WTC11 (cell line): Measurements from ENCODE around the gene HS1BP3. TPM values are rescaled to one million over a fixed set of nuclear protein-coding genes. Genes with fewer than 3 reads are reported as not detected.

ENCODE experiments used
- ATAC-seq: fragments of 200-7000 bp; cut with Tn5 transposase; 2 replicates; pipeline ENCODE4 v1.10.0; 2021; ENCODE audit warnings: mild to moderate bottlenecking, moderate library complexity
- CTCF ChIA-PET: fragments of 300-600 bp; sonication (Branson Sonifier 250); formaldehyde crosslinking; loops from one replicate; lab custom pipeline; 2021; ENCODE audit warnings: antibody characterized with exemption; lab: Charles Lee
- POLR2A ChIA-PET: fragments of 350-600 bp; sonication (Branson Sonifier 250); formaldehyde crosslinking; loops from one replicate; lab custom pipeline; 2021; ENCODE audit warnings: antibody characterized with exemption; lab: Charles Lee
- DNase-seq: peaks from one replicate; pipeline ENCODE4 v3.0.0; 2021; ENCODE audit warnings: low spot score
- H3K27ac Mint-ChIP-seq: 2 replicates; pipeline ENCODE4 v1.8.0; 2021; ENCODE audit warnings: mixed read lengths
- H3K27me3 Mint-ChIP-seq: 2 replicates; pipeline ENCODE4 v1.8.0; 2021; ENCODE audit warnings: low read depth, mild to moderate bottlenecking, moderate library complexity, mixed read lengths
- H3K36me3 Mint-ChIP-seq: 2 replicates; pipeline ENCODE4 v1.8.0; 2021; ENCODE audit warnings: mixed read lengths
- H3K4me1 Mint-ChIP-seq: 2 replicates; pipeline ENCODE4 v1.8.0; 2022; ENCODE audit warnings: mixed read lengths
- H3K4me3 Mint-ChIP-seq: 2 replicates; pipeline ENCODE4 v1.8.0; 2021; ENCODE audit warnings: mild to moderate bottlenecking, moderate library complexity, mixed read lengths
- H3K9me3 Mint-ChIP-seq: 2 replicates; pipeline ENCODE4 v1.8.0; 2021; ENCODE audit warnings: mixed read lengths
- EMX1 ChIP-seq: fragments of 250-450 bp; sonication (Bioruptor Pico); IDR thresholded peaks from 2 replicates; pipeline ENCODE4 v1.8.0; 2021; ENCODE audit warnings: mild to moderate bottlenecking
- ESRRA ChIP-seq: sonication (generic); formaldehyde crosslinking; IDR thresholded peaks from 2 replicates; pipeline ENCODE4 v1.8.1; 2022; ENCODE audit warnings: mild to moderate bottlenecking, missing genetic modification reagents, borderline replicate concordance
- ETV6 ChIP-seq: sonication (generic); formaldehyde crosslinking; IDR thresholded peaks from 2 replicates; pipeline ENCODE4 v1.8.1; 2022; ENCODE audit warnings: mild to moderate bottlenecking, missing genetic modification reagents
- GRHL2 ChIP-seq: fragments of 250-450 bp; sonication (Bioruptor Pico); IDR thresholded peaks from 2 replicates; pipeline ENCODE4 v1.8.0; 2022; ENCODE audit warnings: mild to moderate bottlenecking, moderate library complexity; ENCODE audit not compliant: insufficient replicate concordance, severe bottlenecking
- GTF2I ChIP-seq: fragments of 250-450 bp; sonication (Bioruptor Pico); conservative IDR thresholded peaks from 2 replicates; pipeline ENCODE4 v1.4.0; 2021; ENCODE audit warnings: mild to moderate bottlenecking
- HMGA2 ChIP-seq: fragments of 250-450 bp; sonication (Bioruptor Pico); IDR thresholded peaks from 2 replicates; pipeline ENCODE4 v1.4.0; 2021; ENCODE audit warnings: mild to moderate bottlenecking, moderate library complexity
- MYBL2 ChIP-seq: sonication (generic); formaldehyde crosslinking; IDR thresholded peaks from 2 replicates; pipeline ENCODE4 v1.8.1; 2023; ENCODE audit warnings: mild to moderate bottlenecking, moderate library complexity, missing genetic modification reagents
- NFE2L1 ChIP-seq: sonication (generic); formaldehyde crosslinking; IDR thresholded peaks from 2 replicates; pipeline ENCODE4 v1.8.1; 2023; ENCODE audit warnings: missing genetic modification reagents
- NR2C2 ChIP-seq: sonication (generic); formaldehyde crosslinking; IDR thresholded peaks from 2 replicates; pipeline ENCODE4 v1.8.0; 2022; ENCODE audit warnings: mild to moderate bottlenecking, missing genetic modification reagents
- RELA ChIP-seq: sonication (generic); formaldehyde crosslinking; IDR thresholded peaks from 2 replicates; pipeline ENCODE4 v1.8.1; 2022; ENCODE audit warnings: missing genetic modification reagents, mild to moderate bottlenecking, borderline replicate concordance
- RORB ChIP-seq: fragments of 250-450 bp; sonication (Bioruptor Pico); IDR thresholded peaks from 2 replicates; pipeline ENCODE4 v1.9.0; 2021; ENCODE audit warnings: mild to moderate bottlenecking
- SOX15 ChIP-seq: fragments of 250-450 bp; sonication (Bioruptor Pico); IDR thresholded peaks from 2 replicates; pipeline ENCODE4 v1.9.0; 2021; ENCODE audit warnings: mild to moderate bottlenecking
- ZNF263 ChIP-seq: sonication (generic); formaldehyde crosslinking; IDR thresholded peaks from 2 replicates; pipeline ENCODE4 v1.8.1; 2022; ENCODE audit warnings: low read depth, mild to moderate bottlenecking, moderate library complexity, missing genetic modification reagents
- ZNF317 ChIP-seq: sonication (generic); formaldehyde crosslinking; IDR thresholded peaks from 2 replicates; pipeline ENCODE4 v1.8.1; 2023; ENCODE audit warnings: low read depth, mild to moderate bottlenecking, moderate library complexity, missing genetic modification reagents, borderline replicate concordance
- ZNF416 ChIP-seq: fragments of 250-450 bp; sonication (Bioruptor Pico); IDR thresholded peaks from 2 replicates; pipeline ENCODE4 v1.9.0; 2021; ENCODE audit warnings: mild to moderate bottlenecking, inconsistent platforms
- ZNF423 ChIP-seq: fragments of 250-450 bp; sonication (Bioruptor Pico); IDR thresholded peaks from 2 replicates; pipeline ENCODE4 v2.1.2; 2022; ENCODE audit warnings: mild to moderate bottlenecking, moderate library complexity
- total RNA-seq: library from RNA; stranded (reverse); gene quantifications from 3 replicates; pipeline ENCODE4 v1.2.3, GENCODE V29; 2021
- TF ChIP-seq, protein P1 (sequence below): sonication (generic); formaldehyde crosslinking; IDR thresholded peaks from 2 replicates; pipeline ENCODE4 v1.8.1; 2022; ENCODE audit warnings: missing genetic modification reagents, borderline replicate concordance
- TF ChIP-seq, protein P2 (sequence below): fragments of 250-450 bp; sonication (Bioruptor Pico); IDR thresholded peaks from 2 replicates; pipeline ENCODE4 v1.9.0; 2021; ENCODE audit warnings: mild to moderate bottlenecking
- TF ChIP-seq, protein P3 (sequence below): sonication (generic); formaldehyde crosslinking; IDR thresholded peaks from 2 replicates; pipeline ENCODE4 v1.8.0; 2023; ENCODE audit warnings: missing genetic modification reagents
- TF ChIP-seq, protein P4 (sequence below): fragments of 250-450 bp; sonication (Bioruptor Pico); conservative IDR thresholded peaks from 2 replicates; pipeline ENCODE4 v1.9.0; 2021; ENCODE audit warnings: mild to moderate bottlenecking
- TF ChIP-seq, protein P5 (sequence below): fragments of 200-600 bp; IDR thresholded peaks from 2 replicates; pipeline ENCODE4 v1.8.0; 2022; ENCODE audit warnings: antibody characterized with exemption

Gene HS1BP3
- total RNA-seq, 1 experiment from 2014 or later, result 17.9 TPM

DNA sequence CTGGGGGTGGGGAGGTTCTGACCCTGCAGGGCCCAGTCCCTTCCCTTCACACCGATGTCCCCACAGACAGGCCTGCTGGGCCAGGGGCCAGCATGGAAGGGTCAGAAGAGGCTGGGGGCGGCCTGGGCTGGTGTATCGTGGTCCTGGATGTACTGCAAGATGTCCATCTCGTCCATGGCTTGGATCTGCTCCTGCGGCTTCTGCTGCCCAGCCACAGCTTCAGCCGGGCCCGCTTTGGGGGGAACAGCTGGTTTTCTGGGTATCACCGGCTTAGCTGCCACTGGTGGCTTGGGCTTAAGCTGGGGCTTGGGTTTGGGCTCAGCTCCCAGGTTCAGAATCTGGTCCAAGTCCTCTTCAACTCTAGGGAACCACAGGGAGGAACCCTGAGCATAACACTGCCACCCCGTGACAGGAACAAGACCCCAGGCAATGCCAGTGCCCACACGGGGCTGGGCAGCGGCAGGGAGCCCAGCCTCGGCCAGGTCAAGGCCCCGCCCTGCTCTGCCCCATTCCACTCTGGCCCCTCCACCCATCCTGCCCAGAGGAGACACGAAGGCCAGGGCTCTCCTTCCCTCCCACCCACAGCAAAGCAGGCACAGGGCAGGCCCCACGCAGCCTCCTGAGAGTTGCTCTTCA, 31.9 kb downstream of the HS1BP3 start (continued):
- TF ChIP-seq, protein P1, sequence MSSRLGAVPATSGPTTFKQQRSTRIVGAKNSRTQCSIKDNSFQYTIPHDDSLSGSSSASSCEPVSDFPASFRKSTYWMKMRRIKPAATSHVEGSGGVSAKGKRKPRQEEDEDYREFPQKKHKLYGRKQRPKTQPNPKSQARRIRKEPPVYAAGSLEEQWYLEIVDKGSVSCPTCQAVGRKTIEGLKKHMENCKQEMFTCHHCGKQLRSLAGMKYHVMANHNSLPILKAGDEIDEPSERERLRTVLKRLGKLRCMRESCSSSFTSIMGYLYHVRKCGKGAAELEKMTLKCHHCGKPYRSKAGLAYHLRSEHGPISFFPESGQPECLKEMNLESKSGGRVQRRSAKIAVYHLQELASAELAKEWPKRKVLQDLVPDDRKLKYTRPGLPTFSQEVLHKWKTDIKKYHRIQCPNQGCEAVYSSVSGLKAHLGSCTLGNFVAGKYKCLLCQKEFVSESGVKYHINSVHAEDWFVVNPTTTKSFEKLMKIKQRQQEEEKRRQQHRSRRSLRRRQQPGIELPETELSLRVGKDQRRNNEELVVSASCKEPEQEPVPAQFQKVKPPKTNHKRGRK (CRISPR knock-in tag), result no peak
- TF ChIP-seq, protein P2, sequence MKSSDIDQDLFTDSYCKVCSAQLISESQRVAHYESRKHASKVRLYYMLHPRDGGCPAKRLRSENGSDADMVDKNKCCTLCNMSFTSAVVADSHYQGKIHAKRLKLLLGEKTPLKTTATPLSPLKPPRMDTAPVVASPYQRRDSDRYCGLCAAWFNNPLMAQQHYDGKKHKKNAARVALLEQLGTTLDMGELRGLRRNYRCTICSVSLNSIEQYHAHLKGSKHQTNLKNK (CRISPR knock-in tag), result no peak
- no peak for TF ChIP-seq NFE2L1 (CRISPR knock-in tag)
- no peak for TF ChIP-seq NR2C2
- TF ChIP-seq EMX1 (CRISPR knock-in tag), result no peak
- TF ChIP-seq ETV6, result no peak
- TF ChIP-seq ESRRA (CRISPR knock-in tag), result no peak
- TF ChIP-seq SOX15, result no peak
- TF ChIP-seq ZNF317, result no peak
- no peak for TF ChIP-seq GRHL2

DNA sequence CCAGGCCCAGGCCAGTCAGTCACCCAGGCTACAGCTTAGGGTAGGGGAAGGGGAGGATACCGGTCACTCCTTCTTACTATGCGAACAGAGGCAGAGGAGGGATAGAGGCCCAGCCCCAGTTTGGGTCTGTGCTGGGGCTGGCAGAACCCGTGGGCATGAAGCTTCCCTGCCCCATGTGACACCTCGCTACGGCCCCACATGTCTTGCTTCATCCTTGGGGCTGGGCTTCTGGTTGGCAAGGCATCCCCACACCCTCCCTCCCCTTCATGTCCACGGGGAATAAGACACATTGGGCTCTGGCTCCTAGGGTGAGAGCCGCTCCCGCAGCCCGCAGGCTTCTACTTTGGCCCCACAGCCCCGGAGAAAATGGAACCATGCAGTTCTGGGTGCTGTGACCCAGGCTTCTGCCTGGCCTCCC, 32.4 kb downstream of the HS1BP3 start:
- CTCF ChIA-PET, result interaction anchor here (0.5 to 2.6 kb wide), 15 partner anchors 15 to 212 kb away, joined by 3 to 14 read pairs (median 5); partner anchors contain the start of gene HS1BP3
- no peaks in the 10 kb centered on the region for H3K9me3 Mint-ChIP-seq
- no peaks in the 10 kb centered on the region for H3K36me3 Mint-ChIP-seq
- peaks cover 30% of the 10 kb centered on the region for H3K4me1 Mint-ChIP-seq
- POLR2A ChIA-PET, result interaction anchor here (2.1 kb wide), 1 partner anchor 171 kb away, joined by 16 read pairs; the partner anchor contains the start of gene RHOB
- no peak overlapping the region for H3K4me3 Mint-ChIP-seq
- ATAC-seq (no peak), DNase-seq (no peak)
- TF ChIP-seq, protein P3, sequence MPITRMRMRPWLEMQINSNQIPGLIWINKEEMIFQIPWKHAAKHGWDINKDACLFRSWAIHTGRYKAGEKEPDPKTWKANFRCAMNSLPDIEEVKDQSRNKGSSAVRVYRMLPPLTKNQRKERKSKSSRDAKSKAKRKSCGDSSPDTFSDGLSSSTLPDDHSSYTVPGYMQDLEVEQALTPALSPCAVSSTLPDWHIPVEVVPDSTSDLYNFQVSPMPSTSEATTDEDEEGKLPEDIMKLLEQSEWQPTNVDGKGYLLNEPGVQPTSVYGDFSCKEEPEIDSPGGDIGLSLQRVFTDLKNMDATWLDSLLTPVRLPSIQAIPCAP (CRISPR knock-in tag), result no peak
- TF ChIP-seq, protein P4, sequence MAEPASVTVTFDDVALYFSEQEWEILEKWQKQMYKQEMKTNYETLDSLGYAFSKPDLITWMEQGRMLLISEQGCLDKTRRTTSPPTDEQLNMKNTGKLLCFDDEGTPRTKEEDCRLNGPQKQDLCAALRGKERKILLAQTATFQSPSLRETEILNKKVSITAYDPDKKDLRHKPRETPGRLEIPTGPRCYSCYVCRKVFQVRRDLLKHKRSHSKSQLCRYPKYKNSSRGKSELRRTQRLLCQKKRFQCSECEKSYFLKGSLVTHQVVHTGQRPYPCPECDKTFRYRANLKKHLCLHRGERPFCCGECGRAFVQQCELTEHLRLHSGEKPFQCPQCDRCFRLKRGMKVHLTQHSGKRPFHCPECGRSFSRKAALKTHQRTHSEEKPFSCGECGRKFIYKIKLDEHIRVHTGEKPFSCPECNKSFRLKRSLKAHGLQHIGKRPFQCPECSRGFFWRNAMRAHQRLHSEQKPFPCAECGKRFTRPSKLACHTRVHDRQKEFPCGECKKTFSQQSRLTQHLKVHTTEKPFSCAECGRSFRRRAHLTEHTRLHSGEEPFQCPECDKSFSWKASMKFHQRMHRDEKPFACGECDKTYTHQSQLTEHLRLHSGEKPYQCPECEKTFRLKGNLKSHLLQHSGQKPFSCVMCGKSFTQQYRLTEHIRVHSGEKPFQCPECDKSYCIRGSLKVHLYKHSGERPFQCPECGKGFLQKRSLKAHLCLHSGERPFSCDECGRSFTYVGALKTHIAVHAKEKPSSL, result no peak
- no peak for TF ChIP-seq MYBL2 (CRISPR knock-in tag)
- no peak for TF ChIP-seq ZNF416 (CRISPR knock-in tag)
- TF ChIP-seq, protein P5, sequence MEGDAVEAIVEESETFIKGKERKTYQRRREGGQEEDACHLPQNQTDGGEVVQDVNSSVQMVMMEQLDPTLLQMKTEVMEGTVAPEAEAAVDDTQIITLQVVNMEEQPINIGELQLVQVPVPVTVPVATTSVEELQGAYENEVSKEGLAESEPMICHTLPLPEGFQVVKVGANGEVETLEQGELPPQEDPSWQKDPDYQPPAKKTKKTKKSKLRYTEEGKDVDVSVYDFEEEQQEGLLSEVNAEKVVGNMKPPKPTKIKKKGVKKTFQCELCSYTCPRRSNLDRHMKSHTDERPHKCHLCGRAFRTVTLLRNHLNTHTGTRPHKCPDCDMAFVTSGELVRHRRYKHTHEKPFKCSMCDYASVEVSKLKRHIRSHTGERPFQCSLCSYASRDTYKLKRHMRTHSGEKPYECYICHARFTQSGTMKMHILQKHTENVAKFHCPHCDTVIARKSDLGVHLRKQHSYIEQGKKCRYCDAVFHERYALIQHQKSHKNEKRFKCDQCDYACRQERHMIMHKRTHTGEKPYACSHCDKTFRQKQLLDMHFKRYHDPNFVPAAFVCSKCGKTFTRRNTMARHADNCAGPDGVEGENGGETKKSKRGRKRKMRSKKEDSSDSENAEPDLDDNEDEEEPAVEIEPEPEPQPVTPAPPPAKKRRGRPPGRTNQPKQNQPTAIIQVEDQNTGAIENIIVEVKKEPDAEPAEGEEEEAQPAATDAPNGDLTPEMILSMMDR, result no peak
- no peak for TF ChIP-seq ZNF263 (CRISPR knock-in tag)
- TF ChIP-seq GTF2I (CRISPR knock-in tag), result no peak
- no peak for TF ChIP-seq HMGA2 (CRISPR knock-in tag)
- TF ChIP-seq, protein P1 (CRISPR knock-in tag), result no peak
- no peak for TF ChIP-seq RELA (CRISPR knock-in tag)
- no peak for TF ChIP-seq ZNF423
- TF ChIP-seq RORB (CRISPR knock-in tag), result no peak
- TF ChIP-seq, protein P2 (CRISPR knock-in tag), result no peak
- H3K27me3 Mint-ChIP-seq, result no peaks in the 10 kb centered on the region
- H3K27ac Mint-ChIP-seq, result no peak overlapping the region
